Measurements from ENCODE around the gene TRIM41.

DNA sequence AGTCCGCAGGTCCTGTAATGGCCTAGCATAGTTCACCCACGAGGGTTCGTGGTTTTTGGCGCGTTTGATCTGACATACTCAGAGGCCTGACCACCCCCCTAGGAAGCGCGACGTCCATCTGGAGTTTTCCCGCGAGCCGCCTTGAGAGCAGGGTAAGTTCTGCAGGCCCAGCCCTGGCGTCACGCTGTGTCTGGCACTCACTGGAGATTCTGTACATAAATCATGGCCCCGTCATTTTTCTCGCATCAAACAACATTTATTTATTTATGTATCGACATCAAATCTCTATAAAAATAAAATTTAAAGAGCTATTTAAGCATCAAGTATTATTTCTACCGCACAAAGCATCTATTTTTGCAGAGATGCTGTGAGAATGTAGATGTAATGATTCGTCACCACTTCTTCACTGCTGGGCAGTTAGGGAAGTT is 437 bp upstream of the TRIM41 start:
- no peak for TF ChIP-seq POLR2A (IDR thresholded peaks at IDR 0.05; ENCODE audit: extremely low read depth, insufficient read length)
- TF ChIP-seq, protein P1, sequence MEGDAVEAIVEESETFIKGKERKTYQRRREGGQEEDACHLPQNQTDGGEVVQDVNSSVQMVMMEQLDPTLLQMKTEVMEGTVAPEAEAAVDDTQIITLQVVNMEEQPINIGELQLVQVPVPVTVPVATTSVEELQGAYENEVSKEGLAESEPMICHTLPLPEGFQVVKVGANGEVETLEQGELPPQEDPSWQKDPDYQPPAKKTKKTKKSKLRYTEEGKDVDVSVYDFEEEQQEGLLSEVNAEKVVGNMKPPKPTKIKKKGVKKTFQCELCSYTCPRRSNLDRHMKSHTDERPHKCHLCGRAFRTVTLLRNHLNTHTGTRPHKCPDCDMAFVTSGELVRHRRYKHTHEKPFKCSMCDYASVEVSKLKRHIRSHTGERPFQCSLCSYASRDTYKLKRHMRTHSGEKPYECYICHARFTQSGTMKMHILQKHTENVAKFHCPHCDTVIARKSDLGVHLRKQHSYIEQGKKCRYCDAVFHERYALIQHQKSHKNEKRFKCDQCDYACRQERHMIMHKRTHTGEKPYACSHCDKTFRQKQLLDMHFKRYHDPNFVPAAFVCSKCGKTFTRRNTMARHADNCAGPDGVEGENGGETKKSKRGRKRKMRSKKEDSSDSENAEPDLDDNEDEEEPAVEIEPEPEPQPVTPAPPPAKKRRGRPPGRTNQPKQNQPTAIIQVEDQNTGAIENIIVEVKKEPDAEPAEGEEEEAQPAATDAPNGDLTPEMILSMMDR (IDR thresholded peaks at IDR 0.05; ENCODE audit: low read depth, low read length), result no peak
- TF ChIP-seq MYC (IDR thresholded peaks at IDR 0.05; ENCODE audit: low read depth, low read length), result no peak

Data from NB4 (cell line).